B cell (primary cell): ENCODE measurements around the gene DNAJA2. TPM values are rescaled to one million over a fixed set of nuclear protein-coding genes. Genes with fewer than 3 reads are reported as not detected.

Experiments
- ATAC-seq: fragments of 200-7000 bp; cut with Tn5 transposase; one replicate; pipeline ENCODE4 v1.10.0; 2021; ENCODE audit warnings: low read depth, mild to moderate bottlenecking, moderate number of reproducible peaks, moderate library complexity
- CTCF ChIA-PET: fragments of 350-600 bp; sonication (Branson Sonifier 250); formaldehyde crosslinking; loops from one replicate; lab custom pipeline; 2021; ENCODE audit warnings: antibody characterized with exemption, inconsistent platforms; lab: Charles Lee
- POLR2A ChIA-PET: fragments of 350-600 bp; sonication (Branson Sonifier 250); formaldehyde crosslinking; loops from one replicate; lab custom pipeline; 2021; ENCODE audit warnings: antibody characterized with exemption; lab: Charles Lee
- DNase-seq: peaks from one replicate; pipeline ENCODE4 v3.0.0; 2013
- H2AFZ ChIP-seq: 2 replicates; pipeline ENCODE4 v1.6.1; 2012; ENCODE audit warnings: mild to moderate bottlenecking, low read depth, low read length; ENCODE audit not compliant: insufficient read depth, poor library complexity, severe bottlenecking
- H3K27ac ChIP-seq, 2 donors: 1 replicate in 1 of 2; 2 replicates in 1 of 2; pipeline ENCODE4 v1.5.1; 2012 to 2013; ENCODE audit warnings: low read length in 2 of 2, mild to moderate bottlenecking in 2 of 2, moderate library complexity in 1 of 2
- H3K27me3 ChIP-seq, 4 experiments: fragments of 200-600 bp in 1 of 4; sonication (generic) in 1 of 4; replicated peaks in 1 of 4; 1 replicate in 2 of 4; 2 replicates in 2 of 4; pipeline versions ENCODE4 v1.6.1 to v1.7.0; 2013 to 2016; ENCODE audit warnings: low read length in 3 of 4, mild to moderate bottlenecking in 2 of 4, mixed read lengths in 1 of 4, moderate library complexity in 1 of 4; ENCODE audit not compliant: insufficient read depth in 4 of 4, control insufficient read depth in 3 of 4; ENCODE audit errors: control extremely low read depth in 1 of 4
- H3K36me3 ChIP-seq, 2 experiments: replicated peaks in 1 of 2; 1 replicate in 1 of 2; 2 replicates in 1 of 2; pipeline versions ENCODE4 v1.6.1 to v1.7.1; 2013; ENCODE audit warnings: low read length in 1 of 2; ENCODE audit not compliant: insufficient read depth in 2 of 2, control insufficient read depth in 1 of 2; ENCODE audit errors: control extremely low read depth in 1 of 2, extremely low read depth in 1 of 2
- H3K4me1 ChIP-seq, 2 donors: fragments of 200-600 bp in 1 of 2; sonication (generic) in 1 of 2; 1 replicate in 1 of 2; 2 replicates in 1 of 2; pipeline versions ENCODE4 v1.5.1 to v1.6.1; 2013 to 2017; ENCODE audit warnings: low read length in 2 of 2; ENCODE audit not compliant: control insufficient read depth in 2 of 2, insufficient read depth in 2 of 2
- H3K4me2 ChIP-seq: replicated peaks from 2 replicates; pipeline ENCODE3; 2012; ENCODE audit warnings: mild to moderate bottlenecking, low read depth, low read length; ENCODE audit not compliant: poor library complexity, severe bottlenecking
- H3K4me3 ChIP-seq, 5 experiments: fragments of 200-600 bp in 1 of 5; sonication (generic) in 1 of 5; 1 replicate in 3 of 5; 2 replicates in 2 of 5; pipeline versions ENCODE4 v1.5.1 to v1.7.0; 2011 to 2016; ENCODE audit warnings: low read length in 4 of 5, mild to moderate bottlenecking in 4 of 5, low read depth in 2 of 5, control low read depth in 1 of 5, moderate library complexity in 1 of 5; ENCODE audit not compliant: insufficient read depth in 1 of 5; ENCODE audit errors: control extremely low read depth in 1 of 5, extremely low read depth in 1 of 5
- H3K79me2 ChIP-seq: fragments of 200-600 bp; sonication (generic); one replicate; pipeline ENCODE4 v1.6.0; 2016; ENCODE audit warnings: low read length; ENCODE audit not compliant: control insufficient read depth, insufficient read depth
- H3K9ac ChIP-seq: fragments of 200-600 bp; sonication (generic); 2 replicates; pipeline ENCODE4 v1.6.1; 2017; ENCODE audit warnings: mild to moderate bottlenecking, low read length, moderate library complexity
- H3K9me3 ChIP-seq, 3 donors: one replicate each; pipeline versions ENCODE4 v1.6.1 to v1.7.1; 2013; ENCODE audit warnings: low read length in 2 of 3; ENCODE audit not compliant: control insufficient read depth in 2 of 3, insufficient read depth in 1 of 3; ENCODE audit errors: control extremely low read depth in 1 of 3
- H4K20me1 ChIP-seq: 2 replicates; pipeline ENCODE4 v1.6.0; 2012; ENCODE audit warnings: mild to moderate bottlenecking, low read length; ENCODE audit not compliant: insufficient read depth, control insufficient read depth, poor library complexity, severe bottlenecking
- H3K27ac Mint-ChIP-seq: one replicate; pipeline ENCODE4 v1.8.0; 2021; ENCODE audit warnings: mixed read lengths
- H3K27me3 Mint-ChIP-seq: one replicate; pipeline ENCODE4 v1.8.0; 2021; ENCODE audit warnings: mixed read lengths
- H3K4me1 Mint-ChIP-seq: one replicate; pipeline ENCODE4 v1.8.0; 2021; ENCODE audit warnings: mixed read lengths
- H3K4me3 Mint-ChIP-seq: one replicate; pipeline ENCODE4 v1.8.0; 2021; ENCODE audit warnings: mixed read lengths
- H3K9me3 Mint-ChIP-seq: one replicate; pipeline ENCODE4 v1.8.0; 2022; ENCODE audit warnings: mixed read lengths; ENCODE audit not compliant: insufficient read depth
- CTCF ChIP-seq: fragments of 200-600 bp; IDR thresholded peaks from one replicate; pipeline ENCODE4 v1.8.0; 2022; ENCODE audit warnings: antibody characterized with exemption, mild to moderate bottlenecking
- EZH2 ChIP-seq: IDR thresholded peaks from 2 replicates; pipeline ENCODE4 v1.6.1; 2012; ENCODE audit warnings: borderline replicate concordance, low read depth, mild to moderate bottlenecking, moderate library complexity, low read length; ENCODE audit not compliant: insufficient read depth, poor library complexity, severe bottlenecking
- WGBS: methylation state at CpG from one replicate; pipeline ENCODE4 v1.1.5; 2013; ENCODE audit warnings: missing lambda C conversion rate; ENCODE audit not compliant: insufficient coverage; 5-methylcytosine and 5-hydroxymethylcytosine counted together
- intact Hi-C: fragments of 100-400 bp; cut with micrococcal nuclease; formaldehyde crosslinking; loops from one replicate; pipeline ENCODE4 v1.10.0; 2022
- polyA plus RNA-seq: library from polyadenylated mRNA; depleted of rRNA; stranded (reverse); fragments of >200 nt; gene quantifications from 2 replicates; pipeline ENCODE4 v1.2.3, GENCODE V29; 2012
- total RNA-seq, 2 donors: library from RNA; stranded (reverse); fragments of 120-200 nt in 1 of 2; gene quantifications; 1 replicate in 1 of 2; 2 replicates in 1 of 2; pipeline versions ENCODE4 v1.2.3 to v1.2.4, GENCODE V29; 2013 to 2022

DNAJA2 gene
- total and polyA plus RNA-seq, 2 donors (not counting 1 experiment from before 2014, with no cell fraction given): 8.8 to 57.0 TPM

GRCh38 chr16:47017636-47018035 is 44.2 kb upstream of the DNAJA2 start:
- Histone ChIP-seq H3K36me3 (no peaks in the 10 kb centered on the region), H3K4me3 (no peak overlapping the region), H3K9me3 (peaks cover 0 to 8% (median 0%) of the 10 kb centered on the region in 3 donors), H3K27ac (no peak overlapping the region), H2AFZ (peak overlapping the region; percentile 65), H3K9ac (no peak overlapping the region), H3K4me2 (peak overlapping the region; percentile 44), H3K4me1 (peaks cover 23 to 29% of the 10 kb centered on the region in 2 donors), H3K79me2 (no peaks in the 10 kb centered on the region), H3K27me3 (no peaks in the 10 kb centered on the region), H4K20me1 (no peaks in the 10 kb centered on the region)
- H3K4me3 Mint-ChIP-seq: no peak overlapping the region
- H3K27ac Mint-ChIP-seq: peak overlapping the region; percentile 6
- intact Hi-C loops: loop anchor here (1.0 to 5.0 kb wide), 5 partner anchors 20 to 185 kb away; partner anchors contain the start of genes C16orf87, DNAJA2 and NETO2
- POLR2A ChIA-PET: interaction anchor here (1.3 kb wide), 1 partner anchor 44 kb away, joined by 4 read pairs; the partner anchor contains the start of gene DNAJA2
- 100% methylated on average over 2 of the region's 5 CpGs for WGBS
- H3K27me3 Mint-ChIP-seq: no peaks in the 10 kb centered on the region
- no peak for TF ChIP-seq CTCF
- no peak for TF ChIP-seq EZH2
- peak; percentile 14 for DNase-seq
- ATAC-seq: no peak
- no peaks in the 10 kb centered on the region for H3K9me3 Mint-ChIP-seq
- CTCF ChIA-PET: interaction anchor here (1.0 to 2.7 kb wide), 2 partner anchors 124 to 164 kb away, joined by 5 to 9 read pairs; no protein-coding TSS in a partner anchor
- H3K4me1 Mint-ChIP-seq: peaks cover 24% of the 10 kb centered on the region

- no peak overlapping the region for H3K4me3 ChIP-seq
- peak overlapping the region; percentile 2 for H3K27ac Mint-ChIP-seq
- DNase-seq: peak; percentile 35
- no peaks in the 10 kb centered on the region for H3K27me3 Mint-ChIP-seq
- H3K27me3 ChIP-seq: no peaks in the 10 kb centered on the region
- intact Hi-C loops: loop anchor here (5.0 kb wide), 1 partner anchor 184 kb away; the partner anchor contains the start of gene C16orf87
- TF ChIP-seq EZH2 (no peak), CTCF (no peak)
- peak overlapping the region in 1 of 2 donors; percentile 52 for H3K27ac ChIP-seq
- peak overlapping the region; percentile 1 for H3K4me3 Mint-ChIP-seq
- H3K36me3 ChIP-seq: no peaks in the 10 kb centered on the region
- H3K4me1 ChIP-seq: peaks cover 23 to 29% of the 10 kb centered on the region in 2 donors
- peak overlapping the region; percentile 48 for H2AFZ ChIP-seq
- H3K4me2 ChIP-seq: peak overlapping the region; percentile 44
- H3K79me2 ChIP-seq: no peaks in the 10 kb centered on the region
- H4K20me1 ChIP-seq: no peaks in the 10 kb centered on the region
- peaks cover 0 to 8% (median 2%) of the 10 kb centered on the region in 3 donors for H3K9me3 ChIP-seq
- CTCF ChIA-PET: no interaction called here
- H3K9ac ChIP-seq: no peak overlapping the region
- 0% methylated on average over 3 of the region's 6 CpGs for WGBS
- POLR2A ChIA-PET: no interaction called here
- ATAC-seq: peak; percentile 24
- H3K4me1 Mint-ChIP-seq: peaks cover 24% of the 10 kb centered on the region
- H3K9me3 Mint-ChIP-seq: no peaks in the 10 kb centered on the region
These were observed 43.2 kb upstream of the DNAJA2 start for GRCh38 chr16:47016700-47017133.
